WI38 (cell line): ENCODE data around the gene ACKR3.

Experiments
- H3K4me3 ChIP-seq: 2 replicates; pipeline ENCODE4 v1.5.1; 2011; ENCODE audit warnings: low read depth, mild to moderate bottlenecking, control low read depth, low read length
- TF ChIP-seq, protein P1 (sequence below): IDR thresholded peaks from 2 replicates; pipeline ENCODE4 v1.5.1; 2012; ENCODE audit warnings: low read depth, mild to moderate bottlenecking, control low read depth, low read length

ACKR3 gene

DNA sequence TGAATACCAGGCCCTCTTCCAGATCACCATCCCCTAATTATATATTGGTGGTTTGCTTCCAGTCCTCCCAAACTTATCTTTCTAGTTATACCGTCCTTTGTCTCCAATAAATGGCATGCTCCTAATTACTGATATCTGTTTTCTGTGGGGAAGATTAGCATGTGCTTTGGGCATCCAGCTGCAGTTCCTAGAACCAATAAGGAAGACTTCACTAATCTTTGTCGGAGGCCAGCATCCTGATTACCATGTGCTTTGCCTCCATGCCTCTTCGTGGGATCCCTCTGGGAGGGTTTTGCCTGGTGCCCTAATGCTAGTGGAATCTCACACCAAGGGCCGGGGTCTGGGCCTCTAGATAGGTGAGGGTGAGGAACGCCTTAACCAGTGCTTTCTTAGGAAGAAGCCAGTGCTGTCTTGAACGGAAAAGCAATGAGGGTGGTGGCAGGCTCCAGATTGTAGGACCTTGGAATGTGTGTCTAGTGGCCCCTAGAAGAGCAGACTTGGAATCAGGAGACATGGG is 47.7 kb downstream of the ACKR3 start:
- TF ChIP-seq, protein P1, sequence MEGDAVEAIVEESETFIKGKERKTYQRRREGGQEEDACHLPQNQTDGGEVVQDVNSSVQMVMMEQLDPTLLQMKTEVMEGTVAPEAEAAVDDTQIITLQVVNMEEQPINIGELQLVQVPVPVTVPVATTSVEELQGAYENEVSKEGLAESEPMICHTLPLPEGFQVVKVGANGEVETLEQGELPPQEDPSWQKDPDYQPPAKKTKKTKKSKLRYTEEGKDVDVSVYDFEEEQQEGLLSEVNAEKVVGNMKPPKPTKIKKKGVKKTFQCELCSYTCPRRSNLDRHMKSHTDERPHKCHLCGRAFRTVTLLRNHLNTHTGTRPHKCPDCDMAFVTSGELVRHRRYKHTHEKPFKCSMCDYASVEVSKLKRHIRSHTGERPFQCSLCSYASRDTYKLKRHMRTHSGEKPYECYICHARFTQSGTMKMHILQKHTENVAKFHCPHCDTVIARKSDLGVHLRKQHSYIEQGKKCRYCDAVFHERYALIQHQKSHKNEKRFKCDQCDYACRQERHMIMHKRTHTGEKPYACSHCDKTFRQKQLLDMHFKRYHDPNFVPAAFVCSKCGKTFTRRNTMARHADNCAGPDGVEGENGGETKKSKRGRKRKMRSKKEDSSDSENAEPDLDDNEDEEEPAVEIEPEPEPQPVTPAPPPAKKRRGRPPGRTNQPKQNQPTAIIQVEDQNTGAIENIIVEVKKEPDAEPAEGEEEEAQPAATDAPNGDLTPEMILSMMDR: no peak
- H3K4me3 ChIP-seq: no peak overlapping the region

DNA sequence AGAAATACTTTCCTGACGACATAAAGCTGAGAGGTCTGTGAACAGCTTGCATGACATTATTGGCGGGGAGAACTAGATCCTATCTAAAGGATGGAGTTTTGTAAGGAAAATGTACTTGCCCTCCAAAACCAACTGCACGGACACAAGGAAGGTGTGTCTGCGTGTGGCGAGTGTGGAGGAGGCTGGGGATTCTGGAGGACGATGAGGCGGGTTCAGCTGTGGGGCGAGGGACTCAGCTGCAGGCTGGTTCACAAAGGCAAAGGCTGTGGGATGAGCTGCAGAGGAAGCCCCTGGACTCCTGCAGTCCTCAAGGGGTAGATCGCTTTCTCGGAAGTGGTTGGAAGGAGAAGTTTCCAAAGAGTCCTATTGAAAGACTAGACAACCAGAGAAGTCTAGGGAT is 48.2 kb downstream of the ACKR3 start:
- TF ChIP-seq, protein P1: no peak
- H3K4me3 ChIP-seq: no peak overlapping the region

DNA sequence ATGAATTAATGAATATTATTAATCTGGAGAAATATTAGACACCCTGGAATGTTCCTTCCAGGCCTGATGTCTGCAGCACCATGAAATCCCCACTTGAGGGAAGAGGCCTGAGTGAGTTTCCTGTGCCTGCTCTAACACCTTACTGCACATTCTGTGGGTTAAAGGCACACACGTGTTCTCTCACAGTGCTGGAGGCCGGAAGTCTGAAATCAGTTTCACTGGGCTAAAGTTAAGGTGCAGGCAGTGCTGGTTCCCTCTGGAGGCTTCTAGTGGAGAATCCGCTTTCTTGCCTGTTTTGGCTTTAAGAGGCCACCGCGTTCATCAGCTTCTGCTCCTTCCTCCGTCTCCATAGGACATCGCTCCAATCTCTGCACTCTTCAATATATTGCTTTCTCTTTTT is 48.7 kb downstream of the ACKR3 start:
- TF ChIP-seq, protein P1: no peak
- H3K4me3 ChIP-seq: no peak overlapping the region

DNA sequence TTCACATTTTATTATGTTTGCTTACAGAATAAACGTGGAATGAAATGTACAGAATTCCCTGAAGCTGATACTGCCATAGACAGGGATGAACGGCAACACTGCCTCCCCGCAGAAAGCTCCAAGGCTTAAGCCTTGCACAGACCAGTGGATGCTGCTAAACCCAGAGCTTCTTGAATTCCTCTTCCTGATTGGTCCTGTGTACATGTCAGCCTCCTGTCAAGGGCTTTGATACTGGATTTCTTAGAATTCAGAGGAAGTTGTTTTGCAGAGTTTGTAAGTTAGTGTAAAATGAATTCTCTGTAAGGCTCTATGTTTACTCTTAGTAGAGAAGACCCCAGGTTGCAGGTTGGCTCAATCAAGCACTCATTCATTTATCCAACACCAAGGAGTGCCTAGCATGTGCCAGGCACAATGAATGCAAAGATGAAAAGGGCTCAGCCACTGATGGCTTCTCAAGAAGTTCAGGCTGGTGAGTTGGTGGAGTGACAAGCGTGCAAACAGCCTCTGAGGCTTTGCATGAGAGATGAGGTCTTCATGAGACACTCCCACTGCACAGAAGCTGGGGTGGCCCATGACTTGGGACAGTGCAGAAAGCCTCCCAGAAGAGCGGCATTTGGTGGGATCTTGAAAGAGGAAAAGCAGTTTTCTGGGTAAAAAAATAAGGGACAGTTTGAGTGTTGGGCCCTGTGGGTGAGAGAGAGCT is 50.4 kb downstream of the ACKR3 start:
- H3K4me3 ChIP-seq: no peak overlapping the region
- TF ChIP-seq, protein P1: no peak

DNA sequence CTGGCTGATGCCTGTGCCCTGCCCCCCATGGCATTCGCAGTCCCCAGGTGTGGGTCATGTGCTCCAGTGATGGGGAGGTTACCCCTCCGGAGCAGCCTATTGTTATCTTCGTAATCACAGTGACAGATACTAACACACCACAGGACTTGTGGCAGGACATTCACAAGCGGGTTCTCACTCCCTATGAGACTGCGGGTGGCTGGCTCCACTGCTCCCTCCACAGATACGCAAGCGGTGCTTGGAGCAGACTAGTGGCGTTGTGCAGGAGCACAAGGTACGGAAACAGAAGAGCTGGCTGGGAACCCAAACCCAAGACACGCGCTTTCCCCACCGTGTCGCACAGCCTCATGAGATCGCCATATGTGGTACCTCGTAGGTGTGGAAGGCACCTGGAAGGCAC is 52.2 kb downstream of the ACKR3 start:
- no peak overlapping the region for H3K4me3 ChIP-seq
- TF ChIP-seq, protein P1: no peak

DNA sequence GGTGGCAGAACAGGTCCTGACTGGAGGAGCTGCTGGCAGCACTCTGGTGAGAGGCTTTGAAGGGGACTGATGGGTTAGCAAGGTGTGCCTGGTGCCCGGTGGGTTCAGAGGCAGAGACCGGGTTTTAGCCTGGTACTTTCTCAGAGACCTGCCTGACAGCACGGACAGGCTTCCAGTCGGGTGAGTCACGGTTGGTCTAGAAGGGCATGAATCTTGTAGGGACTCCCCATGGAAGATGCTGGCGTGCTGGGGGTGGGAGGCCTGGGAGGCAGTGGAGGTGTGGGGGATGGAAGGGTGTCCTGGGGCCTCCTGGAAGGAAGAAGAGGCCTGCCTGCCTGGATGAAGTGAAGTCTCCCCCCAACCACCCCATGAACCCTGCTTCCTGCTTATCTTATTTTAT is 52.6 kb downstream of the ACKR3 start:
- no peak overlapping the region for H3K4me3 ChIP-seq
- TF ChIP-seq, protein P1: no peak

DNA sequence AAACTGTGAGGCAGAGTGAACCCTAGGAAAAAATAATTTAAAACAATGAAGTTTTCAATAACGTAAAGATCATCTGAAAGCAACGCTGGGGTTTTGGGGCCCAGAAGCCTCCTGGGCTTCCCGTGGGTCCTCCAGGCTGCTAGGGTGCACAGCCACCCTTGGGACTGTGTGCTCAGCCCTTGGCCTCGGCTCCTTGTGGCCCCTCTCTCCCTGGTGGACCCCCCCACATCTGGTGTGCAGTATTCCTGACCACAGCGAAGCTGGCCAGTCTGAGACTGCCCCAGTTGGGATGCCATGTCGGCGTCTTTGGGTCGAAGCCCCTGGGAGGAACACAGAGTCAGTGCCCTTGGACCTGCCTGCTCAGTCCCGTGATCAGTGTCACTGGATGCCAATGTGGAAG is 53.0 kb downstream of the ACKR3 start:
- H3K4me3 ChIP-seq: no peak overlapping the region
- TF ChIP-seq, protein P1: no peak
